ENCODE data around the gene NUP37. TPM values are rescaled to one million over a fixed set of nuclear protein-coding genes. Genes with fewer than 3 reads are reported as not detected.

The NUP37 gene
- polyA plus RNA-seq, 1 experiment: 62.5 TPM

DNA sequence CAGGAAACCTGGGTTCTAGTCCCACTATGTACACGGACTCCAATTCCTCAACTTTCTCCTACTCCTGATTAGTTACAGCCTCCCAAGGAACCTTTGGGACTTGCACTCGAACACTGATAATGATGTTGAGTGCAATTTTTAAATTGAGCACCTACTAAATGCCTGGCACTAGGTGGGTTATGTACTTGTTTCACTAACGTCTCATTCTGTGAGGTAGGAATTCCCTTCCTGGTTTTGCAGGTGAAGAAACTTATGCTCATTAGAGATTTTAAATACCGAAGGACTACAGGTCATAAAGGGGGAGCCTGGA is 605 bp upstream of the NUP37 start:
- POLR2A ChIA-PET: no interaction called here

DNA sequence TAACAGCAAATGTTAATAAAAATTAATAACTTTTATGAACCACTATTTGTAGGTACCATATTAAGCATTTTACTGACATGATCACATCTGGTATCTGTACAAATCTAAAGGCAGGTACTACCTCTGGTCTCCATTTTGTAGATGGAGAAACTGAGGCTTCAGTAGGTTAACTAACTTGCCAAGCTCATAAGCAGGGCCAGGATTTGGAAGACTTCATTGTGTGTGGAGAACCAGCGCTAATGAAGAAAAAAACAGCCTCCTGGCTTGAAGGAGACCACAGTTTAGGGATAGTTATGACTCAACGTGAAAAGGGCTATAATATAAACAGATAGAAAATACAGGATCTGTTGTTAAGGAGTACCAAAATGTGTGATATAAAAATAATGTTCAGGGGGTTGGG is 1.0 kb downstream of the NUP37 start:
- H3K4me3 ChIP-seq (ENCODE audit: low read depth, low read length): peak overlapping the region; percentile 85
- POLR2A ChIA-PET: interaction anchor here (0.6 kb wide), 1 partner anchor 22 kb away, joined by 5 read pairs; no protein-coding TSS in a partner anchor
- no peaks in the 10 kb centered on the region for H3K9me3 ChIP-seq (ENCODE audit: control insufficient read depth, insufficient read depth, low read length)
- H3K27me3 ChIP-seq (ENCODE audit: control insufficient read depth, insufficient read depth, low read length): no peaks in the 10 kb centered on the region
- no peak overlapping the region for H3K27ac ChIP-seq (ENCODE audit: low read depth, low read length)
- TF ChIP-seq, protein P1, sequence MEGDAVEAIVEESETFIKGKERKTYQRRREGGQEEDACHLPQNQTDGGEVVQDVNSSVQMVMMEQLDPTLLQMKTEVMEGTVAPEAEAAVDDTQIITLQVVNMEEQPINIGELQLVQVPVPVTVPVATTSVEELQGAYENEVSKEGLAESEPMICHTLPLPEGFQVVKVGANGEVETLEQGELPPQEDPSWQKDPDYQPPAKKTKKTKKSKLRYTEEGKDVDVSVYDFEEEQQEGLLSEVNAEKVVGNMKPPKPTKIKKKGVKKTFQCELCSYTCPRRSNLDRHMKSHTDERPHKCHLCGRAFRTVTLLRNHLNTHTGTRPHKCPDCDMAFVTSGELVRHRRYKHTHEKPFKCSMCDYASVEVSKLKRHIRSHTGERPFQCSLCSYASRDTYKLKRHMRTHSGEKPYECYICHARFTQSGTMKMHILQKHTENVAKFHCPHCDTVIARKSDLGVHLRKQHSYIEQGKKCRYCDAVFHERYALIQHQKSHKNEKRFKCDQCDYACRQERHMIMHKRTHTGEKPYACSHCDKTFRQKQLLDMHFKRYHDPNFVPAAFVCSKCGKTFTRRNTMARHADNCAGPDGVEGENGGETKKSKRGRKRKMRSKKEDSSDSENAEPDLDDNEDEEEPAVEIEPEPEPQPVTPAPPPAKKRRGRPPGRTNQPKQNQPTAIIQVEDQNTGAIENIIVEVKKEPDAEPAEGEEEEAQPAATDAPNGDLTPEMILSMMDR (IDR thresholded peaks at IDR 0.05; ENCODE audit: low read depth, low read length): no peak
- no peak for DNase-seq (ENCODE audit: low read depth, low spot score)
- CTCF ChIA-PET: interaction anchor here (1.0 to 2.0 kb wide), 2 partner anchors 23 to 365 kb away, joined by 3 to 8 read pairs; no protein-coding TSS in a partner anchor

More for the DNA sequence above, 605 bp upstream of the NUP37 start:
- Histone ChIP-seq H3K27ac (ENCODE audit: low read depth, low read length) (peak overlapping the region; percentile 79), H3K4me3 (ENCODE audit: low read depth, low read length) (peak overlapping the region; percentile 85), H3K9me3 (ENCODE audit: control insufficient read depth, insufficient read depth, low read length) (no peaks in the 10 kb centered on the region), H3K27me3 (ENCODE audit: control insufficient read depth, insufficient read depth, low read length) (no peaks in the 10 kb centered on the region)
- no peak for DNase-seq (ENCODE audit: low read depth, low spot score)
- CTCF ChIA-PET: no interaction called here
- TF ChIP-seq, protein P1 (IDR thresholded peaks at IDR 0.05; ENCODE audit: low read depth, low read length): no peak

DNA sequence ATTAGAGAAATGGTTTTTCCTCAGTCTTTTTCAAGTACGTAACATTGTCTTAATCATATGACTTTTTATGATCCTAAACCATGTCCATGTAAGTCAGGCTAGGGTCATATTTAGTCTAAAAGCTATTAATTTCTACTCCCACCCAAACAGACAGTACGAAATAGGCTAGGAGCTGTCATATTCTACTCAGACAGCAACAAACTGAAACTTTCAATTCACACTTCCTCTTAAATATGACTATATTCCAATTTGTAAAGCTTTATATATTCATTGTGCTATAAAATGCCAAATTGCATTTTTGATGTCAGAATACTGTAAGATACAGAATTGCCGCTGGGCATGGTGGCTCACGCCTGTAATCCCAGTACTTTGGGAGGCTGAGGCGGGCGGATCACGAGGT is 3.5 kb downstream of the NUP37 start:
- TF ChIP-seq, protein P1 (IDR thresholded peaks at IDR 0.05; ENCODE audit: low read depth, low read length): no peak
- CTCF ChIA-PET: no interaction called here
- Histone ChIP-seq H3K4me3 (ENCODE audit: low read depth, low read length) (no peak overlapping the region), H3K27ac (ENCODE audit: low read depth, low read length) (no peak overlapping the region), H3K9me3 (ENCODE audit: control insufficient read depth, insufficient read depth, low read length) (no peaks in the 10 kb centered on the region), H3K27me3 (ENCODE audit: control insufficient read depth, insufficient read depth, low read length) (no peaks in the 10 kb centered on the region)
- no peak for DNase-seq (ENCODE audit: low read depth, low spot score)
- POLR2A ChIA-PET: no interaction called here

DNA sequence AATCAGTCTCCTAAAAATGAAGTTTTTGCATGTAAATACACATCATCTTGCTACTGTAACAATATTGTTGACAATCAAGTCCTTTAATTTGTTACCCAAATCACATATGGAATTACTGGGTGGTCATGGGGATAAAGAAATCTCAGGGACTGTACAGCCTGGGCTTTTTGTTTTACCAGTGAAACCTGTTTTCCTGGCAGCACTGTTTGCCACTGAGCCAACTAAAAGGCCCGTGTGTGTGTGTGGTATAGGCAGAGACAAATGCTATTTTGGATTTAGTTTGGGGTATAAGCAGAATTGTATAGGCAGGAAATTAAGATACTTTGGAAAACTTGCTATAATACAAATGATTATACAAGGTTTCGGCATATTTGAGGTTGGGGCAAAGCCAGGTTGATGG is 5.7 kb downstream of the NUP37 start:
- TF ChIP-seq, protein P1 (IDR thresholded peaks at IDR 0.05; ENCODE audit: low read depth, low read length): no peak
- CTCF ChIA-PET: no interaction called here
- H3K9me3 ChIP-seq (ENCODE audit: control insufficient read depth, insufficient read depth, low read length): no peaks in the 10 kb centered on the region

DNA sequence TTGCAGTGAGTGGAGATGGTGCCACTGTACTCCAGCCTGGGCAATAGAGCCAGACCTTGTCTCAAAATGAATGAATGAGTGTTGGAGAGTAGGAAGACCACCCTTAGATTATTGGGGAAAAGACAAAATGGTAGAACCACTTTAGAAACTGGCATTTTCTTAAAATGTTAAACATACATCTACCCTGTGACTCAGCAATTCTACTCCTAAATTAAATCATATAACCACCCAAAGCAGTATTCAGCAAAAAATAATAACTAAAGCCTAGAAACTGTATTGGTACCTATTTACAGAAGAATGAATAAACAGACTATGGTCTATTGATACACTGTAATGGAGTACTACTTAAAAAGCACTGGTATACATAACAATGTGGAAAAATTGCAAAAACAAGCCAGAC is 9.1 kb downstream of the NUP37 start:
- Histone ChIP-seq H3K9me3 (ENCODE audit: control insufficient read depth, insufficient read depth, low read length) (no peaks in the 10 kb centered on the region), H3K27me3 (ENCODE audit: control insufficient read depth, insufficient read depth, low read length) (no peaks in the 10 kb centered on the region), H3K27ac (ENCODE audit: low read depth, low read length) (no peak overlapping the region), H3K4me3 (ENCODE audit: low read depth, low read length) (no peak overlapping the region)
- ChIA-PET CTCF (interaction anchor here (0.9 kb wide), 1 partner anchor 15 kb away, joined by 4 read pairs; no protein-coding TSS in a partner anchor), POLR2A (no interaction called here)
- no peak for DNase-seq (ENCODE audit: low read depth, low spot score)
- TF ChIP-seq, protein P1 (IDR thresholded peaks at IDR 0.05; ENCODE audit: low read depth, low read length): no peak

More for the DNA sequence above, 5.7 kb downstream of the NUP37 start:
- DNase-seq (ENCODE audit: low read depth, low spot score): no peak
- POLR2A ChIA-PET: no interaction called here
- H3K27me3 ChIP-seq (ENCODE audit: control insufficient read depth, insufficient read depth, low read length): no peaks in the 10 kb centered on the region
- H3K27ac ChIP-seq (ENCODE audit: low read depth, low read length): no peak overlapping the region
- H3K4me3 ChIP-seq (ENCODE audit: low read depth, low read length): no peak overlapping the region
